ENCODE measurements around the gene PTX4. TPM values are rescaled to one million over a fixed set of nuclear protein-coding genes. Genes with fewer than 3 reads are reported as not detected.

PTX4 gene
- total RNA-seq, 1 experiment from 2014 or later = not detected

- DNase-seq = no peak
- BruUV-seq (replicated peaks) = no TSS peak
- TF ChIP-seq, protein P1, sequence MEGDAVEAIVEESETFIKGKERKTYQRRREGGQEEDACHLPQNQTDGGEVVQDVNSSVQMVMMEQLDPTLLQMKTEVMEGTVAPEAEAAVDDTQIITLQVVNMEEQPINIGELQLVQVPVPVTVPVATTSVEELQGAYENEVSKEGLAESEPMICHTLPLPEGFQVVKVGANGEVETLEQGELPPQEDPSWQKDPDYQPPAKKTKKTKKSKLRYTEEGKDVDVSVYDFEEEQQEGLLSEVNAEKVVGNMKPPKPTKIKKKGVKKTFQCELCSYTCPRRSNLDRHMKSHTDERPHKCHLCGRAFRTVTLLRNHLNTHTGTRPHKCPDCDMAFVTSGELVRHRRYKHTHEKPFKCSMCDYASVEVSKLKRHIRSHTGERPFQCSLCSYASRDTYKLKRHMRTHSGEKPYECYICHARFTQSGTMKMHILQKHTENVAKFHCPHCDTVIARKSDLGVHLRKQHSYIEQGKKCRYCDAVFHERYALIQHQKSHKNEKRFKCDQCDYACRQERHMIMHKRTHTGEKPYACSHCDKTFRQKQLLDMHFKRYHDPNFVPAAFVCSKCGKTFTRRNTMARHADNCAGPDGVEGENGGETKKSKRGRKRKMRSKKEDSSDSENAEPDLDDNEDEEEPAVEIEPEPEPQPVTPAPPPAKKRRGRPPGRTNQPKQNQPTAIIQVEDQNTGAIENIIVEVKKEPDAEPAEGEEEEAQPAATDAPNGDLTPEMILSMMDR (IDR thresholded peaks at IDR 0.05; ENCODE audit: unreplicated experiment) = no peak
- CTCF ChIA-PET = no interaction called here
- Mint-ChIP-seq H3K9me3 (ENCODE audit: low read depth, unreplicated experiment) (no peaks in the 10 kb centered on the region), H3K36me3 (ENCODE audit: insufficient read depth, unreplicated experiment) (peaks cover 39% of the 10 kb centered on the region), H3K27ac (ENCODE audit: unreplicated experiment) (no peak overlapping the region), H3K4me3 (ENCODE audit: low read depth, unreplicated experiment) (no peak overlapping the region), H3K4me1 (ENCODE audit: low read depth, unreplicated experiment) (peaks cover 7% of the 10 kb centered on the region), H3K27me3 (ENCODE audit: unreplicated experiment) (no peaks in the 10 kb centered on the region)
- intact Hi-C loops (cut with micrococcal nuclease; ENCODE audit: unreplicated experiment) = no loop called here
Observed at GRCh38 chr16:1495211-1495888, 6.6 kb upstream of the PTX4 start.

- TF ChIP-seq, protein P1 (IDR thresholded peaks at IDR 0.05; ENCODE audit: unreplicated experiment) = no peak
- H3K9me3 Mint-ChIP-seq (ENCODE audit: low read depth, unreplicated experiment) = no peaks in the 10 kb centered on the region
- no peak for DNase-seq
- no peaks in the 10 kb centered on the region for H3K27me3 Mint-ChIP-seq (ENCODE audit: unreplicated experiment)
- H3K4me1 Mint-ChIP-seq (ENCODE audit: low read depth, unreplicated experiment) = peaks cover 7% of the 10 kb centered on the region
- H3K36me3 Mint-ChIP-seq (ENCODE audit: insufficient read depth, unreplicated experiment) = peaks cover 39% of the 10 kb centered on the region
- BruUV-seq (replicated peaks) = no TSS peak
- intact Hi-C loops (cut with micrococcal nuclease; ENCODE audit: unreplicated experiment) = no loop called here
- H3K27ac Mint-ChIP-seq (ENCODE audit: unreplicated experiment) = no peak overlapping the region
- CTCF ChIA-PET = interaction anchor here (0.6 kb wide), 1 partner anchor 1398 kb away, joined by 3 read pairs; no protein-coding TSS in a partner anchor
- peak overlapping the region; percentile 85 for H3K4me3 Mint-ChIP-seq (ENCODE audit: low read depth, unreplicated experiment)
Observed at GRCh38 chr16:1494711-1495110, 6.0 kb upstream of the PTX4 start.

GRCh38 chr16:1494129-1494640, 5.4 kb upstream of the PTX4 start:
- Mint-ChIP-seq H3K4me1 (ENCODE audit: low read depth, unreplicated experiment) (peaks cover 7% of the 10 kb centered on the region), H3K36me3 (ENCODE audit: insufficient read depth, unreplicated experiment) (peaks cover 39% of the 10 kb centered on the region), H3K27me3 (ENCODE audit: unreplicated experiment) (no peaks in the 10 kb centered on the region), H3K9me3 (ENCODE audit: low read depth, unreplicated experiment) (no peaks in the 10 kb centered on the region), H3K27ac (ENCODE audit: unreplicated experiment) (peak overlapping the region; percentile 69), H3K4me3 (ENCODE audit: low read depth, unreplicated experiment) (peak overlapping the region; percentile 85)
- DNase-seq = no peak
- TF ChIP-seq, protein P1 (IDR thresholded peaks at IDR 0.05; ENCODE audit: unreplicated experiment) = no peak
- BruUV-seq (replicated peaks) = no TSS peak
- CTCF ChIA-PET = interaction anchor here (0.6 kb wide), 1 partner anchor 1397 kb away, joined by 3 read pairs; no protein-coding TSS in a partner anchor
- intact Hi-C loops (cut with micrococcal nuclease; ENCODE audit: unreplicated experiment) = no loop called here

- TF ChIP-seq, protein P1 (IDR thresholded peaks at IDR 0.05; ENCODE audit: unreplicated experiment) = no peak
- no peaks in the 10 kb centered on the region for H3K9me3 Mint-ChIP-seq (ENCODE audit: low read depth, unreplicated experiment)
- peak overlapping the region; percentile 69 for H3K27ac Mint-ChIP-seq (ENCODE audit: unreplicated experiment)
- no peaks in the 10 kb centered on the region for H3K27me3 Mint-ChIP-seq (ENCODE audit: unreplicated experiment)
- CTCF ChIA-PET = interaction anchor here (0.7 kb wide), 1 partner anchor 212 kb away, joined by 3 read pairs; the partner anchor contains the start of gene MAPK8IP3
- peaks cover 7% of the 10 kb centered on the region for H3K4me1 Mint-ChIP-seq (ENCODE audit: low read depth, unreplicated experiment)
- BruUV-seq (replicated peaks) = TSS peak; percentile 25
- peak overlapping the region; percentile 85 for H3K4me3 Mint-ChIP-seq (ENCODE audit: low read depth, unreplicated experiment)
- H3K36me3 Mint-ChIP-seq (ENCODE audit: insufficient read depth, unreplicated experiment) = peaks cover 36% of the 10 kb centered on the region
- intact Hi-C loops (cut with micrococcal nuclease; ENCODE audit: unreplicated experiment) = no loop called here
- no peak for DNase-seq
Observed at GRCh38 chr16:1493746-1494094, 5.0 kb upstream of the PTX4 start.

Data from Calu3 (cell line).